CD4-positive, alpha-beta T cell treated with Interleukin-15 for 1 hour (primary cell): Measurements from ENCODE around the gene CCDC32.

Experiments
- DNase-seq: peaks from one replicate; pipeline ENCODE4 v3.0.0-alpha.2; 2020

The CCDC32 gene

GRCh38 chr15:40565333-40566238, 744 bp upstream of the CCDC32 start:
- DNase-seq, result no peak

DNA sequence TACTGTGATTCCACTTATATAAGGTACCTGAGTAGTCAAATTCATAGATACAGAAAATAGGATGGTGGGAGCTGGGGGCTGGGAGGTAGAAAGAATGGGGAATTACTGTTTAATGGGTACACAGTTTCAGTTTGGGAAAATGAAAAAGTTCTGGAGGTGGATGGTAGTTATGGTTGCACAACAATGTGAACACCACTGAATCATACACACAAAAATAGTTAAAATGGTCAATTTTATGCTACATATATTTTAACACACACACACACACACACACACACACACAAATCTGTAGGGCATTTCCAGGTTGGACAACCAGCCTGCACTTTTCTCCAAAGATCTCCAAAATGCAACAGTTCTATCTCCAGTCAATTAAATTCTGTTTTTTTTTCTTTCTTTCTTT, 1.4 kb downstream of the CCDC32 start:
- no peak for DNase-seq

- DNase-seq, result no peak
These were observed 2.2 kb downstream of the CCDC32 start for GRCh38 chr15:40562691-40563090.

- DNase-seq, result no peak
These were observed 5.7 kb downstream of the CCDC32 start for GRCh38 chr15:40558952-40559742.

GRCh38 chr15:40555876-40556275, 9.0 kb downstream of the CCDC32 start:
- no peak for DNase-seq

DNA sequence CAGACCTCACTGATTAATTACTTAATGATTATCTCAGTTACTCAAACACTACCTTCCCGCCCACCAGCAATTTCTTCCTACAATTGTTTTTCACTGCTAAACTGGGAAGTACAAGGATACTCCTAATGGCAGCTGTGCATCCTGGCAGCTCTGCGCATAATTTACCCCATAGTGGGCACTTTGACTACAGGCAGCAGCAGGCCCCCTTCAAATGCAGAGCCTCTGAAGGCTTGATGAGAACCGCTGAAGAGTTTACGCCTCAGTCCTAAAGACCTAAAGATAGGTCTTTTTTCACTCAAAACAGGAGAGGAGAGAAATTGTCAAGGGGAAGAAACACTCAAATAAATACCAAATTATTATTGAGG, 10.7 kb downstream of the CCDC32 start:
- DNase-seq, result no peak

- peak; percentile 40 for DNase-seq
These were observed 14.4 kb downstream of the CCDC32 start for GRCh38 chr15:40550341-40551037.

DNA sequence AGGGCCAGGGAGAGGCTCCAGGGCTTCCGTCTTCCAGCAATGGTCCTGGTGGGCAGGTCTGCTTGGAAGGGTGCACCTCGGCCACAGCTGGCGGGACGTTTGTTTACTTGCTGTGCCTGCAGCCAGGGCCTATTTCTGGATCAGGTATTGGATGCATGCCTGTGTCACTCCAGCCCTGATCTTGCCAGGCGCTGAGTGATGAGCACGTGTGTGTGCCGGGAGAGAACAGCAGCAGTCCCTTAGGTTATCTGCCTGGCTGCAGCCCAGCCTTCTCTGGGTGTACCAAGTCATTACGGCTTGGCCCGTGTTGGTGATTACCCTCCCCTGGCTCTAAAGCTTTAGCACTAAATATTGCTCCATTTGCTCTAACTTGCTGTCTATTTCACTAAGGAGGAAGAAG, 14.9 kb downstream of the CCDC32 start:
- no peak for DNase-seq

GRCh38 chr15:40548610-40549009, 16.2 kb downstream of the CCDC32 start:
- no peak for DNase-seq

DNA sequence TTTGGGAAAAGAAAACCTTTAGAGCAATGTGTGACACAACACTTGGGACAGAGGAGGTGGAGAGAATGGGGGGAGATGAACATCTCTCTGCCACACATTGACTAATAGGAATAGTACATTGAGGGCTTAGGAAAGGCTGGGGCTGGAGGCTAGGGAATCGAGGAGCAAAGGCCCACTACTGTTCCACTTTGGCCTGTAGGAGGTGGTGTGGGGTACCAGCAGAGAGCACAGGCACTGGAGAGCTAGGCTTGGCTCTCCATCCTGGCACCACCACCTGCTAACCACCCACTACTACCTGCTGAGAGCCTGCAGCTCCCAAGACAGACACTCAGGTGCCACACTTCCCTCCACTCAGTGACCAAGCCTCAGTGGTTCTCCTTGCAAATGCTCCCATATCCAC, 19.4 kb downstream of the CCDC32 start:
- no peak for DNase-seq

DNA sequence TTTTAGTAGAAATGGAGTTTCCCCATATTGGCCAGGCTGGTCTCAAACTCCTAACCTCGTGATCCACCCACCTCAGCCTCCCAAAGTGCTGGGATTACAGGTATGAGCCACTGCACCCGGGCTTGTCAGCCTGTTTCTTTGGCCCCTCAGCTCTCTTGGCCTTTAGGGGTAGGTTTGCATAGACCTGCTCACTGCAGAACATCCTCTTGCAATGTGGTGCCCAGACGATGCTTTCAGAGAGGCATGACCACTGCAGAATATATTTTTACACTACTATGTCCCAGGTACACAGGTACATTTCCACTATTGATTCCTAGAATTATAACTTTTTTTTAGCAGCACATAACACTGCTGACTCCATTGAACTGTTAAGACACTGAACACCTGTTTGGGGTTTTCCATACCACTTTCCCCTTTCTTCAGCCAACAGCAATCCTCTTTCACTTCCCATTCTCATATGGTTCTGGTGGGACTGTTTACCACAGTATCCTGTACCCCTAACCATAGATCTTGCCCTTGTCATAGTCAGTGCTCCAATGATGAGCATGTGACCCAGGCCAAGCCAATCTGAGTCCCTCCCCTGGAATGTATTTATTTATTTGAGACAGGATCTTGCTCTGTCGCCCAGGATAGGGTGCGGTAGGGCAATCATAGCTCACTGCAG, 21.1 kb downstream of the CCDC32 start:
- DNase-seq, result peak; percentile 27

DNA sequence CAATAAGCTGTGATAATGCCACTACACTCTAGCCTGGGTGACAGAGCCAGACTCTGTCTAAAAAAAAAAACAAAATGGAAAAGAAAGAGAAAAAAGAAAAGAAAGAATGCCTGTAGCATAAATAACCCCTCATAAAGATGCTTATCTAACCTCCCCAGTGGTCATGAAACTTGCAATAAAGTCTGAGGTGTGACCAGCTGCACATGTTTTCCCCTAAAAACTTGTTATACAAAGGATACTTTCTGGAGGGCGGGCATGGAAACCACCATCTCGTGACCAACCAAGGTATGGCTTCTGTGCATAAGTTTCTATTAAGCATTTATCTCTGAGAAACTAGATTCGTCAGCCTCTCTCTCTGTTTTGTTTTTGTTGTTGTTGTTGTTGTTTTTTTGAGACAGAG, 21.8 kb downstream of the CCDC32 start:
- DNase-seq, result no peak

- no peak for DNase-seq
These were observed 25.9 kb downstream of the CCDC32 start for GRCh38 chr15:40538976-40539375.

- no peak for DNase-seq
These were observed 28.3 kb downstream of the CCDC32 start for GRCh38 chr15:40536501-40536900.

- no peak for DNase-seq
These were observed 30.5 kb downstream of the CCDC32 start for GRCh38 chr15:40534371-40534770.

DNA sequence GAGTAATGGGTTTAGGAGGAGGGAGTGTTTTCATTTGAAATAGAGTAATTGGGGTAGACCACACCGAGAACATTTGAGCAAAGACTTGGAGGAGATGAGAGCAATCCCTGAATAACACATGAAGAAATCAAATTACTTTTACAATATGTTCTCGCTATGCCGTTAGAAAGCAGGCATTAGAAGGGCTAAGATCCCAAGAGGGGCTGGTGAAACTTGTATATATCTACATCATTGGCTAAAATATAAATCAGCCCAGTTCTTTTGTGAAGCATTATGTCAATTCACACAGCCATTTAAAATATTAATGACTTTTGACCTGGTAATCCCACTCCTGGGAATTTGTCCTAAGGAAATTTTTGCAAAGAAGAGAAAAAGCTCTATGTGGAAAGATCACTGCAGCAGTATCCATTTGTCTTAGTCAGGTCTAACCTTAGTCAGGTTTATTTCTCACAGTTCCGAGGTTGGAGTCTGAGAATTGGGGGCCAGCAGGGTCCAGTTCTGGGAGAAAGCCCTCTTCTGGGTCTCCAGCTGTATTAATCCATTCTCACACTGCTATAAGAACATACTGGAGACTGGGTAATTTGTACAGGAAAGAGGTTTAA, 31.0 kb downstream of the CCDC32 start:
- DNase-seq, result no peak

GRCh38 chr15:40528801-40529200, 36.0 kb downstream of the CCDC32 start:
- DNase-seq, result no peak

DNA sequence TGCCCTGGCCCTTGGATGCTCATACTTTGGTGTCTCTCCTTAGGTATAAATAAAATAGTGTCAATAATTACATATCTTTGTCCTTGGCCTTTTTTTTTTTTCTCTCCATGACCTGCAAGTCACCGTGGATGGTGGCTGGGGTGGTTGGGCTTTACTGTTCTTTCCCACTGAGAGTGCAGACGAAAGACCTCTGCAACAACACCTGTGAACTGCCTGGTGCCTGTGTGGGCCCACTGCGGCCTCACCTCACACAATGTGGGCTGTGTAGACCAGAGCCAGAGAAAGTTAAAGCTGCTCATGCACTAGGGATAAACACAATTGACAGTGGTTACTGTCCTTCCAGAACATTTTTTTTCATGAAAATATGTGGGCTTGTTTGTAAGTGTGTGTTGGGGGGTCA, 39.0 kb downstream of the CCDC32 start:
- DNase-seq, result no peak

- DNase-seq, result no peak
These were observed 41.2 kb downstream of the CCDC32 start for GRCh38 chr15:40523611-40524010.

- no peak for DNase-seq
These were observed 48.5 kb downstream of the CCDC32 start for GRCh38 chr15:40516322-40516721.

- DNase-seq, result no peak
These were observed 51.2 kb downstream of the CCDC32 start for GRCh38 chr15:40513609-40514008.

DNA sequence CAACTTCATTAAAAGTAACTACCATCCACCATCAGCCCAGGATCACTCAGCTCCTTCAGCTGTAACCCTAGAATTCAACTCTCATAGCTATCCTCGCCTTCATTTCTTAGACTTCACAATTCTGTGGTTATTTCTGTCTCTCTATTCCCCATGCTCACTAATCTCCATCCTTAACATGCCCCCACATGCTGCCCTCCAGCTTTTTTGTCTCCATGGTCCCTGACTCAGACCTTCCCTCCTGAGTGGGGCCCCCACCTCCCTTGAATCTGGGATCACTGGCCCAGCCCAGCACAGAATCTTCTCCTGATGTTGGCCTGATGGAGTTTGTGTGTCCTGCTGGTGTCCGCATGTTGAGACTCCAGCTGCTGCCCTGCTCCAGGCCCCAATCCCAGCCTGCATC, 52.4 kb downstream of the CCDC32 start:
- DNase-seq, result no peak
